ENCODE data around the gene RIPOR2. TPM values are rescaled to one million over a fixed set of nuclear protein-coding genes. Genes with fewer than 3 reads are reported as not detected.
"Not testable (repeated sequence)": the region's sequence is repeated elsewhere in the genome, so short reads cannot be mapped to it uniquely, and the experiment has no call there.

The RIPOR2 gene
- polyA plus RNA-seq, 2 donors = 0.41 to 0.61 TPM

- Histone ChIP-seq H3K9me3 (ENCODE audit: control insufficient read depth in 2 of 2, insufficient read depth in 1 of 2, low read depth in 1 of 2, low read length in 1 of 2) (no peaks in the 10 kb centered on the region), H3K36me3 (ENCODE audit: control insufficient read depth in 2 of 2, insufficient read depth in 2 of 2, low read length in 1 of 2) (no peaks in the 10 kb centered on the region), H3K4me3 (ENCODE audit: low read depth in 1 of 2, low read length in 2 of 2) (no peak overlapping the region), H3K4me1 (ENCODE audit: control insufficient read depth in 2 of 2, insufficient read depth in 2 of 2, low read length in 1 of 2) (no peaks in the 10 kb centered on the region), H3K27ac (ENCODE audit: low read depth in 2 of 2, low read length in 1 of 2) (no peak overlapping the region), H3K27me3 (ENCODE audit: control insufficient read depth in 1 of 2, insufficient read depth in 2 of 2, low read length in 2 of 2) (no peaks in the 10 kb centered on the region)
- WGBS, 2 donors = 52 to 68% methylated on average over 5 of the region's 5 CpGs
These were observed 52.1 kb downstream of the RIPOR2 start for GRCh38 chr6:24883618-24884017.

DNA sequence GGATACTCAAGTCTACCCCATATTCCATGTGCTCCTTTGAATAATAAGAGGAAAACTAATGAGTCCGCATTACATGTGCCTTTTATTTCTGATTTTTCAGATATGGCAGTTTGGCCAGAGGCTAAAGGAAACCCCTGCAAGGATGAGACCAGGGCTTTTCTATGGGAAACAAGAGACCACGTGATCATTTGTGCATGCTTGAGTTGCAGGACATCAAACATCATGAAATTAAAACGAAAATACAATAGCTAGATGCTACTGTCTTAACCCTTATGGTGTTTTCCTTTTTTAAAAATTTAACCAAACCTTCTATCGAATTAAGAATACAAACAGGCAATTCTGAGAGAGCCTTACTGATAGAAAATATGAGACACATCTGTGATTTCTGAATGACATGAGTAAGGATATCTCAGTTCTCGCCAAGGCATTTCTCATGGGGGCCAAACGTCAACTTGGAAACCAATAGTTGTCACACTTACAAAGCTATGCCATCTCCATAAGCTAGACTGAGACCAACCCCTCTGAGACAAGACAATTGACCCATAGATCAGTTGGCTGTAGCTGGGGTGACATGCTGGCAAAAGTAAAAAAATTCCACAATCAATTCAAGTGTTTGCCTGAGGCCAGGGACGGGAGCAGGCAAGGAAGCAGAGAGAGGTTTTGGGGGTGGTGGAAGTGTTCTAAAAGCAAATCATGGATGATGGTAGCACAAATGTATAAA lies 52.8 kb downstream of the RIPOR2 start:
- H3K9me3 ChIP-seq (ENCODE audit: control insufficient read depth in 2 of 2, insufficient read depth in 1 of 2, low read depth in 1 of 2, low read length in 1 of 2) = no peaks in the 10 kb centered on the region
- H3K27ac ChIP-seq (ENCODE audit: low read depth in 2 of 2, low read length in 1 of 2) = no peak overlapping the region

DNA sequence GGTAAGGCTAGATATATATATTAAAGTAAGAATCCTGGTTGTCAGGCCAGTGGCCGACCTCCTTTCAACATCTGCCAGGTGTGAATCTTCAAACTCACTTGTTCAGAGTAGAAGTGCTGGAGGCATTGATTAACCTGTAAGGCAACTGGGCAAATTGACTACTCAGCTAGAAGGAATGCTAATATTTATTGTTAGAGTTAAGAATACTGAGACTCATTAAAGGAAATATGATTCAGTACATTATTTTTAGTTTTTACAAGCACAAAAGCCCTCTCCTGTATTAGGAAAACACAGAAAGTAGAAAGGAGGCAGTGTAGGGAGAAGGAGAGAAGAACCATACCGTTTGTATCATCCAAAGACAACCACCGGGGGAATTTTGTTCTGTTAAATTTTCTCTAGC lies 53.5 kb downstream of the RIPOR2 start:
- H3K4me1 ChIP-seq (ENCODE audit: control insufficient read depth in 2 of 2, insufficient read depth in 2 of 2, low read length in 1 of 2) = no peaks in the 10 kb centered on the region
- H3K27ac ChIP-seq (ENCODE audit: low read depth in 2 of 2, low read length in 1 of 2) = no peak overlapping the region
- 54 to 62% methylated on average over 3 of the region's 3 CpGs for WGBS, 2 donors
- H3K36me3 ChIP-seq (ENCODE audit: control insufficient read depth in 2 of 2, insufficient read depth in 2 of 2, low read length in 1 of 2) = no peaks in the 10 kb centered on the region
- peaks cover 0 to under 1% of the 10 kb centered on the region in 2 donors for H3K9me3 ChIP-seq (ENCODE audit: control insufficient read depth in 2 of 2, insufficient read depth in 1 of 2, low read depth in 1 of 2, low read length in 1 of 2)
- H3K4me3 ChIP-seq (ENCODE audit: low read depth in 1 of 2, low read length in 2 of 2) = no peak overlapping the region
- H3K27me3 ChIP-seq (ENCODE audit: control insufficient read depth in 1 of 2, insufficient read depth in 2 of 2, low read length in 2 of 2) = no peaks in the 10 kb centered on the region

More for the DNA sequence above, 52.8 kb downstream of the RIPOR2 start:
- no peaks in the 10 kb centered on the region for H3K36me3 ChIP-seq (ENCODE audit: control insufficient read depth in 2 of 2, insufficient read depth in 2 of 2, low read length in 1 of 2)
- H3K27me3 ChIP-seq (ENCODE audit: control insufficient read depth in 1 of 2, insufficient read depth in 2 of 2, low read length in 2 of 2) = no peaks in the 10 kb centered on the region
- 69 to 78% methylated on average over 7 of the region's 7 CpGs for WGBS, 2 donors
- no peak overlapping the region for H3K4me3 ChIP-seq (ENCODE audit: low read depth in 1 of 2, low read length in 2 of 2)
- no peaks in the 10 kb centered on the region for H3K4me1 ChIP-seq (ENCODE audit: control insufficient read depth in 2 of 2, insufficient read depth in 2 of 2, low read length in 1 of 2)

GRCh38 chr6:24881376-24881775 lies 54.4 kb downstream of the RIPOR2 start:
- H3K4me3 ChIP-seq (ENCODE audit: low read depth in 1 of 2, low read length in 2 of 2) = no peak overlapping the region
- H3K27me3 ChIP-seq (ENCODE audit: control insufficient read depth in 1 of 2, insufficient read depth in 2 of 2, low read length in 2 of 2) = no peaks in the 10 kb centered on the region
- no peaks in the 10 kb centered on the region for H3K4me1 ChIP-seq (ENCODE audit: control insufficient read depth in 2 of 2, insufficient read depth in 2 of 2, low read length in 1 of 2)
- 80 to 89% methylated on average over 3 of the region's 3 CpGs for WGBS, 2 donors
- no peak overlapping the region for H3K27ac ChIP-seq (ENCODE audit: low read depth in 2 of 2, low read length in 1 of 2)
- peaks cover 0 to 4% of the 10 kb centered on the region in 2 donors for H3K9me3 ChIP-seq (ENCODE audit: control insufficient read depth in 2 of 2, insufficient read depth in 1 of 2, low read depth in 1 of 2, low read length in 1 of 2)
- H3K36me3 ChIP-seq (ENCODE audit: control insufficient read depth in 2 of 2, insufficient read depth in 2 of 2, low read length in 1 of 2) = no peaks in the 10 kb centered on the region

GRCh38 chr6:24880451-24880850 lies 55.3 kb downstream of the RIPOR2 start:
- no peaks in the 10 kb centered on the region for H3K27me3 ChIP-seq (ENCODE audit: control insufficient read depth in 1 of 2, insufficient read depth in 2 of 2, low read length in 2 of 2)

DNA sequence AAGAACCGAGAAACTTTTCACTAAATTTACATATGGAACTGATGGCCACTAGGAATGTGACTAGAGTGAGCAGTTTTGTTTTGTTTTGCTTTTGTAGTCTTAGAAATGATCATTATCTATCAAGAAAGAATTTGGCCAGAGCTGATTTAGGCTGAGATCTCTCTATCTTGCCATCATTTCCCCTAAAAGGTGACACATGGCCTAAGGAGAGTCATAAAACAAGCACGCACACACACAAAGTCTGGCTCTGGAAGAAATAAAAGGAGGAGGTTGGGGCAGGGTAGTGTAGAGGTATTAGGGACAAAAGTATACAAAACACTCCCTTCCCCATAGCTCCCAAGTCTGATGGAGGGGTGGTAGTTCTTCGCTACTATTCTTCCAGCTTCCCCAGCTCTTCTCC lies 56.4 kb downstream of the RIPOR2 start:
- H3K27me3 ChIP-seq (ENCODE audit: control insufficient read depth in 1 of 2, insufficient read depth in 2 of 2, low read length in 2 of 2) = no peaks in the 10 kb centered on the region
- no peaks in the 10 kb centered on the region for H3K4me1 ChIP-seq (ENCODE audit: control insufficient read depth in 2 of 2, insufficient read depth in 2 of 2, low read length in 1 of 2)
- H3K4me3 ChIP-seq (ENCODE audit: low read depth in 1 of 2, low read length in 2 of 2) = no peak overlapping the region
- H3K27ac ChIP-seq (ENCODE audit: low read depth in 2 of 2, low read length in 1 of 2) = no peak overlapping the region
- WGBS, 2 donors = 92 to 93% methylated on average over 3 of the region's 3 CpGs
- H3K36me3 ChIP-seq (ENCODE audit: control insufficient read depth in 2 of 2, insufficient read depth in 2 of 2, low read length in 1 of 2) = peaks cover 0 to 3% of the 10 kb centered on the region in 2 donors
- peaks cover 0 to 4% of the 10 kb centered on the region in 2 donors for H3K9me3 ChIP-seq (ENCODE audit: control insufficient read depth in 2 of 2, insufficient read depth in 1 of 2, low read depth in 1 of 2, low read length in 1 of 2)

More at GRCh38 chr6:24880451-24880850, 55.3 kb downstream of the RIPOR2 start:
- peaks cover 0 to 4% of the 10 kb centered on the region in 2 donors for H3K9me3 ChIP-seq (ENCODE audit: control insufficient read depth in 2 of 2, insufficient read depth in 1 of 2, low read depth in 1 of 2, low read length in 1 of 2)
- H3K4me3 ChIP-seq (ENCODE audit: low read depth in 1 of 2, low read length in 2 of 2) = no peak overlapping the region
- no peak overlapping the region for H3K27ac ChIP-seq (ENCODE audit: low read depth in 2 of 2, low read length in 1 of 2)
- no peaks in the 10 kb centered on the region for H3K4me1 ChIP-seq (ENCODE audit: control insufficient read depth in 2 of 2, insufficient read depth in 2 of 2, low read length in 1 of 2)
- H3K36me3 ChIP-seq (ENCODE audit: control insufficient read depth in 2 of 2, insufficient read depth in 2 of 2, low read length in 1 of 2) = no peaks in the 10 kb centered on the region

DNA sequence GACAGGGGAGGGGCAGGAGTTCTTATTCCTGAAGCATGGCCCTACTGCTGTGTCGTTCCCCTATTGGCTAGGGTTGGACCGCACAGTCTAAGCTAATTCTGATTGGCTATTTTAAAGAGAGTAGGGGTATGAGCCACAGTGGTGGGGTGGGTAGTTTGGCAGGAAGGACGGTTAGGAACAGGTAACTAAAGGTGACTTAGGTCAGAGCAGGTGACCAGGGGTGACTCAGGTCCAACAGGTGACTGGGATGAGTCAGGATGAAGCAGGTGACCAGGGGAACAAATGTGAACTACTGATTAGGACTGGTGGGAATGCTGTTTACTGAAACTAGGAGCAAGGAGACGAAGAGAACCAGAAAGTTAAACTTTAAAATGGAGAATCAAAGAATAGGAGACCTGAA lies 58.0 kb downstream of the RIPOR2 start:
- not testable (repeated sequence) for H3K4me1 ChIP-seq (ENCODE audit: control insufficient read depth in 2 of 2, insufficient read depth in 2 of 2, low read length in 1 of 2); H3K27ac ChIP-seq (ENCODE audit: low read depth in 2 of 2, low read length in 1 of 2); H3K36me3 ChIP-seq (ENCODE audit: control insufficient read depth in 2 of 2, insufficient read depth in 2 of 2, low read length in 1 of 2); H3K27me3 ChIP-seq (ENCODE audit: control insufficient read depth in 1 of 2, insufficient read depth in 2 of 2, low read length in 2 of 2); H3K4me3 ChIP-seq (ENCODE audit: low read depth in 1 of 2, low read length in 2 of 2); H3K9me3 ChIP-seq (ENCODE audit: control insufficient read depth in 2 of 2, insufficient read depth in 1 of 2, low read depth in 1 of 2, low read length in 1 of 2)
- WGBS, 2 donors = 85 to 90% methylated on average over 4 of the region's 4 CpGs

DNA sequence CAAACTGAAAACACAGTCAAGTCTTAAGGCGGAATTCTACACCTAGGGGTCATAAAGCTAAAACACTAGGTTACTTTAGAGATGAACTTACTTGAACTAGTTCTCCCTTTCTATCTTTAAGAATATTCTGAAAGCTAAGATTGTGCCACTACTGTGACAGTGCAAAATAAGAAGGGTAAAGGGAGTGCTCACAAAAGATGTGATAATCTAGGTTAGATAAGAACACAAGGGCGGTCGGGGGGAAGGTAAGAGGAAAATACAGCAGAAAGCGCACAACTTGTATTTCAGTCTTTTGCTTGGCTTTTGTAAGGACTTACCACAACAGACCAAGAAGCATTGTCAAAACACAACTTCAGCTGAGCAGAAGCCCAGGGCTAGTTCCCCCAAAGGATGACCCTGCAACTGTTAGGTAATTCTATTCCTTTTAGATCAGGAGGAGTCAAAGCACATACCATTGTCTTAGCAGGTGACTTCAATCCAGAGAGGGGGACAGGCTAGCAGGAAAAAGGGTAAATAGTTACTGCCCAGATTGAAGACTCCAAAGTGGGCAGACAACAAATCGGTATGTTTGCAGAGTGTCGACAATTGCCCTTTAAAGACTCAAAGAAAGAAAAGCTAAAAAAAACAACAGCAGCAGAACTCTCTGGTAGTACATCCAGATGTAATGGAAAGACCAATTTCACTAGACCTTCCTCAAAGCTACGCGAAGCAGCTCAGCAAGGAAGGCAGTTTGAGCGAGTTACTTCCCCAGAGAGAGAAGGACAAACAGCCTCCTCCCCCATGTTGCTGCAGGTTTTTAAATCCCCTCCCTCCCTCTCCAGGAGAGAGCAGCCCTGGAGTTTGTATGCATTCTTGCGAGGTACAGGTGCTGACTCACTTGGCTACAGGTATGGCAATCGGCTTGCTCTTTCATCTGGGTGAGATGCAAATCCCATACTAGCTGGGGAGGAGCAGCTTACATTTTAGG lies 59.0 kb downstream of the RIPOR2 start:
- H3K4me3 ChIP-seq (ENCODE audit: low read depth in 1 of 2, low read length in 2 of 2) = no peak overlapping the region
- WGBS, 2 donors = 69 to 70% methylated on average over 11 of the region's 11 CpGs
- peaks cover 0 to 3% of the 10 kb centered on the region in 2 donors for H3K36me3 ChIP-seq (ENCODE audit: control insufficient read depth in 2 of 2, insufficient read depth in 2 of 2, low read length in 1 of 2)
- no peak overlapping the region for H3K27ac ChIP-seq (ENCODE audit: low read depth in 2 of 2, low read length in 1 of 2)
- peaks cover 0 to 4% of the 10 kb centered on the region in 2 donors for H3K9me3 ChIP-seq (ENCODE audit: control insufficient read depth in 2 of 2, insufficient read depth in 1 of 2, low read depth in 1 of 2, low read length in 1 of 2)
- H3K27me3 ChIP-seq (ENCODE audit: control insufficient read depth in 1 of 2, insufficient read depth in 2 of 2, low read length in 2 of 2) = no peaks in the 10 kb centered on the region
- H3K4me1 ChIP-seq (ENCODE audit: control insufficient read depth in 2 of 2, insufficient read depth in 2 of 2, low read length in 1 of 2) = no peaks in the 10 kb centered on the region

GRCh38 chr6:24875534-24875901 lies 60.2 kb downstream of the RIPOR2 start:
- peaks cover 0 to 3% of the 10 kb centered on the region in 2 donors for H3K36me3 ChIP-seq (ENCODE audit: control insufficient read depth in 2 of 2, insufficient read depth in 2 of 2, low read length in 1 of 2)
- no peak overlapping the region for H3K4me3 ChIP-seq (ENCODE audit: low read depth in 1 of 2, low read length in 2 of 2)
- no peaks in the 10 kb centered on the region for H3K4me1 ChIP-seq (ENCODE audit: control insufficient read depth in 2 of 2, insufficient read depth in 2 of 2, low read length in 1 of 2)
- WGBS, 2 donors = 71 to 87% methylated on average over 9 of the region's 9 CpGs
- H3K27me3 ChIP-seq (ENCODE audit: control insufficient read depth in 1 of 2, insufficient read depth in 2 of 2, low read length in 2 of 2) = no peaks in the 10 kb centered on the region
- no peak overlapping the region for H3K27ac ChIP-seq (ENCODE audit: low read depth in 2 of 2, low read length in 1 of 2)
- H3K9me3 ChIP-seq (ENCODE audit: control insufficient read depth in 2 of 2, insufficient read depth in 1 of 2, low read depth in 1 of 2, low read length in 1 of 2) = peaks cover 0 to 4% of the 10 kb centered on the region in 2 donors
